IMR-90 (cell line): ENCODE results near the gene NCAPH2. TPM values are rescaled to one million over a fixed set of nuclear protein-coding genes. Genes with fewer than 3 reads are reported as not detected.

Experiments used
- polyA plus RNA-seq, 3 experiments: library from polyadenylated mRNA; depleted of rRNA; stranded (reverse); fragments of >200 nt; gene quantifications; 2 replicates each; pipeline ENCODE4 v1.2.3, GENCODE V29; 2012; ENCODE audit warnings: low replicate concordance in 1 of 3
- total RNA-seq: library from RNA; depleted of rRNA; stranded (reverse); fragments of >200 nt; gene quantifications from 2 replicates; pipeline ENCODE4 v1.2.3, GENCODE V29; 2012; rRNA removed

The NCAPH2 gene
- total and polyA plus RNA-seq, 2 of the 4 experiments (the other 2 are of a cell fraction), result 30.2 to 38.5 TPM

Other genes starting within 250 kb of the NCAPH2 start
- gene MAPK12, start 246.5 kb upstream of the NCAPH2 start, total RNA-seq, result 35.6 and 41.0 TPM in 2 replicates
- gene MAPK12, start 246.5 kb upstream of the NCAPH2 start, polyA plus RNA-seq (2012; rRNA removed), result 56.3 and 59.9 TPM in 2 replicates
- 7.5 and 8.1 TPM in 2 replicates for gene MAPK11, start 237.8 kb upstream of the NCAPH2 start, total RNA-seq
- gene MAPK11, start 237.8 kb upstream of the NCAPH2 start, polyA plus RNA-seq (2012; rRNA removed), result 14.4 and 16.6 TPM in 2 replicates
- gene PLXNB2, start 200.6 kb upstream of the NCAPH2 start, total RNA-seq, result 73.1 and 84.7 TPM in 2 replicates
- gene PLXNB2, start 200.6 kb upstream of the NCAPH2 start, polyA plus RNA-seq (2012; rRNA removed), result 202 and 220 TPM in 2 replicates
- gene DENND6B, start 181.2 kb upstream of the NCAPH2 start, total RNA-seq, result 0.36 and 0.56 TPM in 2 replicates
- 4.9 and 5.3 TPM in 2 replicates for gene DENND6B, start 181.2 kb upstream of the NCAPH2 start, polyA plus RNA-seq (2012; rRNA removed)
- gene PPP6R2, start 164.9 kb upstream of the NCAPH2 start, total RNA-seq, result 49.4 and 51.6 TPM in 2 replicates
- 46.9 and 49.2 TPM in 2 replicates for gene PPP6R2, start 164.9 kb upstream of the NCAPH2 start, polyA plus RNA-seq (2012; rRNA removed)
- gene SBF1, start 33.2 kb upstream of the NCAPH2 start, total RNA-seq, result 21.5 and 22.8 TPM in 2 replicates
- 33.2 and 41.0 TPM in 2 replicates for gene SBF1, start 33.2 kb upstream of the NCAPH2 start, polyA plus RNA-seq (2012; rRNA removed)
- gene ADM2, start 26.7 kb upstream of the NCAPH2 start, total RNA-seq, result 0.18 and 0.28 TPM in 2 replicates
- gene ADM2, start 26.7 kb upstream of the NCAPH2 start, polyA plus RNA-seq (2012; rRNA removed), result 1.9 and 2.3 TPM in 2 replicates
- not detected in 2 replicates for gene MIOX, start 21.4 kb upstream of the NCAPH2 start, total RNA-seq
- not detected in 2 replicates for gene MIOX, start 21.4 kb upstream of the NCAPH2 start, polyA plus RNA-seq (2012; rRNA removed)
- gene LMF2, start 522 bp upstream of the NCAPH2 start, total RNA-seq, result 15.6 and 16.8 TPM in 2 replicates
- 82.6 and 103 TPM in 2 replicates for gene LMF2, start 522 bp upstream of the NCAPH2 start, polyA plus RNA-seq (2012; rRNA removed)
- 1.3 and 1.7 TPM in 2 replicates for gene SCO2, start 17.4 kb downstream of the NCAPH2 start, total RNA-seq
- gene SCO2, start 17.4 kb downstream of the NCAPH2 start, polyA plus RNA-seq (2012; rRNA removed), result 1.8 and 1.9 TPM in 2 replicates
- gene TYMP, start 21.8 kb downstream of the NCAPH2 start, total RNA-seq, result 0.18 and 0.28 TPM in 2 replicates
- gene TYMP, start 21.8 kb downstream of the NCAPH2 start, polyA plus RNA-seq (2012; rRNA removed), result 0.74 and 1.5 TPM in 2 replicates
- gene KLHDC7B, start 37.7 kb downstream of the NCAPH2 start, total RNA-seq, result not detected in 2 replicates
- gene KLHDC7B, start 37.7 kb downstream of the NCAPH2 start, polyA plus RNA-seq (2012; rRNA removed), result 0.03 and 0.05 TPM in 2 replicates
- not detected in 2 replicates for gene SYCE3, start 54.7 kb downstream of the NCAPH2 start, total RNA-seq
- gene SYCE3, start 54.7 kb downstream of the NCAPH2 start, polyA plus RNA-seq (2012; rRNA removed), result not detected in 2 replicates
- 0.36 and 0.56 TPM in 2 replicates for gene CPT1B, start 70.2 kb downstream of the NCAPH2 start, total RNA-seq
- 1.8 and 2.1 TPM in 2 replicates for gene CPT1B, start 70.2 kb downstream of the NCAPH2 start, polyA plus RNA-seq (2012; rRNA removed)
- gene CHKB, start 74.6 kb downstream of the NCAPH2 start, total RNA-seq, result 7.2 and 8.1 TPM in 2 replicates
- gene CHKB, start 74.6 kb downstream of the NCAPH2 start, polyA plus RNA-seq (2012; rRNA removed), result 35.3 and 36.9 TPM in 2 replicates
- under 0.01 TPM in 2 replicates for gene MAPK8IP2, start 92.6 kb downstream of the NCAPH2 start, total RNA-seq
- 0.14 and 0.22 TPM in 2 replicates for gene MAPK8IP2, start 92.6 kb downstream of the NCAPH2 start, polyA plus RNA-seq (2012; rRNA removed)
- gene ARSA, start 119.9 kb downstream of the NCAPH2 start, total RNA-seq, result 3.1 and 3.4 TPM in 2 replicates
- 24.2 and 30.0 TPM in 2 replicates for gene ARSA, start 119.9 kb downstream of the NCAPH2 start, polyA plus RNA-seq (2012; rRNA removed)
- gene SHANK3, start 164.6 kb downstream of the NCAPH2 start, total RNA-seq, result 0.18 and 0.28 TPM in 2 replicates
- 1.5 and 2.2 TPM in 2 replicates for gene SHANK3, start 164.6 kb downstream of the NCAPH2 start, polyA plus RNA-seq (2012; rRNA removed)
- not detected in 2 replicates for gene ACR, start 230.0 kb downstream of the NCAPH2 start, total RNA-seq
- gene ACR, start 230.0 kb downstream of the NCAPH2 start, polyA plus RNA-seq (2012; rRNA removed), result not detected in 2 replicates